Stimulated activated naive B cell treated with anti-CD40 and anti-IgM and Interleukin-4, amounts not matched to agents 10 μg/mL and 1 μg/mL and 100 μg/mL, for 72 hours (primary cell): ENCODE results near the gene PAQR7.

Experiments
- ATAC-seq, 2 donors: fragments of 150-1000 bp; cut with Tn5 transposase; replicated peaks; 2 replicates each; pipeline ENCODE4 v1.10.0; 2021; ENCODE audit warnings: moderate library complexity in 1 of 2
- DNase-seq: peaks from one replicate; pipeline ENCODE4 v3.0.0; 2021
- H3K27ac Mint-ChIP-seq: one replicate; pipeline ENCODE4 v1.8.0; 2022; ENCODE audit warnings: mild to moderate bottlenecking, mixed read lengths
- H3K27me3 Mint-ChIP-seq, 2 donors: one replicate each; pipeline ENCODE4 v1.8.0; 2022; ENCODE audit warnings: mixed read lengths in 2 of 2
- H3K36me3 Mint-ChIP-seq, 2 donors: one replicate each; pipeline ENCODE4 v1.8.0; 2022; ENCODE audit warnings: mixed read lengths in 2 of 2, mild to moderate bottlenecking in 1 of 2
- H3K4me1 Mint-ChIP-seq, 2 donors: one replicate each; pipeline ENCODE4 v1.8.0; 2022; ENCODE audit warnings: mixed read lengths in 2 of 2, mild to moderate bottlenecking in 1 of 2
- H3K4me3 Mint-ChIP-seq, 2 donors: one replicate each; pipeline ENCODE4 v1.8.0; 2022; ENCODE audit warnings: mild to moderate bottlenecking in 2 of 2, mixed read lengths in 2 of 2, moderate library complexity in 1 of 2
- H3K9me3 Mint-ChIP-seq, 2 donors: one replicate each; pipeline ENCODE4 v1.8.0; 2022; ENCODE audit warnings: mixed read lengths in 2 of 2, mild to moderate bottlenecking in 1 of 2

PAQR7 gene

GRCh38 chr1:25832336-25833037, 43.0 kb downstream of the PAQR7 start:
- Mint-ChIP-seq H3K4me3 (no peak overlapping the region), H3K27me3 (no peaks in the 10 kb centered on the region), H3K27ac (no peak overlapping the region), H3K36me3 (peaks cover 22 to 50% of the 10 kb centered on the region in 2 donors), H3K4me1 (peaks cover 5 to 11% of the 10 kb centered on the region in 2 donors), H3K9me3 (no peaks in the 10 kb centered on the region)
- DNase-seq: no peak
- ATAC-seq: no peak

GRCh38 chr1:25831569-25832196, 43.8 kb downstream of the PAQR7 start:
- Mint-ChIP-seq H3K36me3 (peaks cover 24 to 54% of the 10 kb centered on the region in 2 donors), H3K27me3 (no peaks in the 10 kb centered on the region), H3K27ac (no peak overlapping the region), H3K4me3 (no peak overlapping the region), H3K4me1 (peaks cover 5 to 11% of the 10 kb centered on the region in 2 donors), H3K9me3 (no peaks in the 10 kb centered on the region)
- ATAC-seq (no peak), DNase-seq (no peak)

DNA sequence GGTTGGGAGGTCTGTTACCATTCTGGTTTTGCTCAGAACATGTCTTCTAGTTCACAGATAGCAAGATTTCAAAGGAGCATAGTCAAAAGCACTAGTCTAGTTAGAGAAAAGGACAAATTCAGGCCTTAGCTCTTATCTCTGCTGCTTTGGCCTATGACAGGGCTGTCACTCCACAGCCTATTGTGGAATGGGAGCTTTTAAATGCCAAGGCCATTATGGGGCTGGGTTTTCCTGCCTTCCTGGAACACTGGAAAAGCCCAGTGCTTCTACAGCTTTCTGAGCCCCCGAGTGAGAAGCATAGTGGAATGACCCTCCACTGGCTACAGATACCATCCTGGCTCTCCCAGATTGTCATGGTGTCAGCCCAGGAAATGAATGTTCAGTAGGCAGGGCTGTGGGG, 46.5 kb downstream of the PAQR7 start:
- Mint-ChIP-seq H3K4me1 (peaks cover 5 to 11% of the 10 kb centered on the region in 2 donors), H3K4me3 (no peak overlapping the region), H3K27ac (no peak overlapping the region), H3K9me3 (no peaks in the 10 kb centered on the region), H3K36me3 (peaks cover 28 to 53% of the 10 kb centered on the region in 2 donors), H3K27me3 (no peaks in the 10 kb centered on the region)
- ATAC-seq (no peak), DNase-seq (no peak)

DNA sequence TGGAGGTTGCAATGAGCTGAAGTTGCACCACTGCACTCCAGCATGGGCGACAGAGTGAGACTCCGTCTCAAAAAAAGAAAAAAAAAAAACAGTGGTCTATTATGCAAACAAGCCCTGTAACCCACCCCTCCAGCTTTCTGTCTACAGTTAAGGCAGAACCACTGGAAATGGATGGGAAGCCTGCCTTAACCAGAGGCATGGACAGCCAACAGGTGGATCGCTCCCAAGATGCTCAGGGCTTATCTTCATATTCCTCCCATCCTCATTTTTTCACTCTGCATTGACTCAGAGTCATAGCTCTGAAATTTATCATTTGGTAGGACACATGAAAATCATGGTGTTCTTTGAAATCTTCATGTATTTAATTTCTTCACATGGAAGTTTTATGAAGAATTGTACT, 47.0 kb downstream of the PAQR7 start:
- no peaks in the 10 kb centered on the region for H3K9me3 Mint-ChIP-seq
- peaks cover 5 to 11% of the 10 kb centered on the region in 2 donors for H3K4me1 Mint-ChIP-seq
- peaks cover 28 to 57% of the 10 kb centered on the region in 2 donors for H3K36me3 Mint-ChIP-seq
- no peak for DNase-seq
- no peak for ATAC-seq
- no peak overlapping the region for H3K4me3 Mint-ChIP-seq
- no peaks in the 10 kb centered on the region for H3K27me3 Mint-ChIP-seq
- no peak overlapping the region for H3K27ac Mint-ChIP-seq

- no peak for ATAC-seq
- no peaks in the 10 kb centered on the region for H3K9me3 Mint-ChIP-seq
- H3K4me1 Mint-ChIP-seq: peaks cover 13 to 15% of the 10 kb centered on the region in 2 donors
- no peak for DNase-seq
- H3K27ac Mint-ChIP-seq: no peak overlapping the region
- H3K36me3 Mint-ChIP-seq: peaks cover 30 to 47% of the 10 kb centered on the region in 2 donors
- no peak overlapping the region for H3K4me3 Mint-ChIP-seq
- H3K27me3 Mint-ChIP-seq: no peaks in the 10 kb centered on the region
Measured at GRCh38 chr1:25826571-25826970, 48.9 kb downstream of the PAQR7 start.

- H3K4me1 Mint-ChIP-seq: peaks cover 15 to 16% of the 10 kb centered on the region in 2 donors
- no peaks in the 10 kb centered on the region for H3K27me3 Mint-ChIP-seq
- no peak overlapping the region for H3K27ac Mint-ChIP-seq
- ATAC-seq (no peak), DNase-seq (no peak)
- H3K9me3 Mint-ChIP-seq: no peaks in the 10 kb centered on the region
- H3K4me3 Mint-ChIP-seq: no peak overlapping the region
- peaks cover 28 to 40% of the 10 kb centered on the region in 2 donors for H3K36me3 Mint-ChIP-seq
Measured at GRCh38 chr1:25825605-25826004, 49.9 kb downstream of the PAQR7 start.

GRCh38 chr1:25821630-25822091, 53.8 kb downstream of the PAQR7 start:
- Mint-ChIP-seq H3K4me3 (peak overlapping the region; percentile 90 to 97), H3K4me1 (peaks cover 23 to 31% of the 10 kb centered on the region in 2 donors), H3K27me3 (no peaks in the 10 kb centered on the region), H3K9me3 (no peaks in the 10 kb centered on the region), H3K36me3 (peaks cover 14 to 18% of the 10 kb centered on the region in 2 donors), H3K27ac (peak overlapping the region; percentile 44)
- DNase-seq: no peak
- ATAC-seq: no peak

GRCh38 chr1:25821112-25821476, 54.4 kb downstream of the PAQR7 start:
- ATAC-seq (no peak), DNase-seq (no peak)
- Mint-ChIP-seq H3K4me3 (peak overlapping the region; percentile 90 to 97), H3K36me3 (peaks cover 9 to 14% of the 10 kb centered on the region in 2 donors), H3K9me3 (no peaks in the 10 kb centered on the region), H3K27me3 (no peaks in the 10 kb centered on the region), H3K27ac (peak overlapping the region; percentile 97), H3K4me1 (peaks cover 23 to 31% of the 10 kb centered on the region in 2 donors)

- Mint-ChIP-seq H3K27me3 (no peaks in the 10 kb centered on the region), H3K4me3 (peak overlapping the region; percentile 90 to 97), H3K36me3 (peaks cover 7 to 10% of the 10 kb centered on the region in 2 donors), H3K4me1 (peaks cover 23 to 31% of the 10 kb centered on the region in 2 donors), H3K27ac (peak overlapping the region; percentile 97), H3K9me3 (no peaks in the 10 kb centered on the region)
- DNase-seq (peak; percentile 76), ATAC-seq (peak; percentile 82 to 84)
Measured at GRCh38 chr1:25820247-25821111, 55.0 kb downstream of the PAQR7 start.

GRCh38 chr1:25819491-25820246, 55.8 kb downstream of the PAQR7 start, which contains the start of gene MTFR1L:
Gene MTFR1L (plus strand): TSS chr1:25819954. CDS start chr1:25823105, 3,151 bp downstream.
- Mint-ChIP-seq H3K27me3 (no peaks in the 10 kb centered on the region), H3K27ac (peak within 1 kb of the TSS; percentile 97), H3K4me1 (peaks cover 23 to 31% of the 10 kb centered on the region in 2 donors), H3K9me3 (no peaks in the 10 kb centered on the region), H3K36me3 (peaks cover 11 to 16% of the 10 kb centered on the region in 2 donors), H3K4me3 (peak within 1 kb of the TSS; percentile 90 to 97)
- DNase-seq (peak; percentile 90), ATAC-seq (peak; percentile 86 to 89)

DNA sequence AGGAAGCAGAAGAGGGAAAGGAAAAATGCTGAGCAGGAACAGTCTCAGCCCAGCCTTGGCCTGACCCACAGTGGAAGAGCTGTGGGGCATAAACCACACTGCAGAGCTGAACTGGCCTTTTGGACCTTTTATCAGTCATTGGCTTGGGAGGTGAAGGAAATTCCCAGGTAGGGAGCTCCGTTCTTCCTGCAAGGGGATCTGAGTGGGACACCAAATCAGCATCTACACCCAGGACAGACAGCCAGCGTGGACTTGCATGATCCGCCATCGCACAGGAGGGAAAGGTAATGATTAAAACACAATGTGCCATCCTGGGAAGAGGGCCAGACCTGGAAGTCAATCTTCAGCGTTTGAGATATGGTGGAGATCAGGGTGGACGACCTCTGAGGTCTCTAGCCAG, 56.9 kb downstream of the PAQR7 start:
- Mint-ChIP-seq H3K27me3 (no peaks in the 10 kb centered on the region), H3K27ac (no peak overlapping the region), H3K4me1 (peaks cover 23 to 31% of the 10 kb centered on the region in 2 donors), H3K9me3 (no peaks in the 10 kb centered on the region), H3K36me3 (peaks cover 12 to 14% of the 10 kb centered on the region in 2 donors), H3K4me3 (peak overlapping the region; percentile 90 to 97)
- ATAC-seq (no peak), DNase-seq (no peak)

DNA sequence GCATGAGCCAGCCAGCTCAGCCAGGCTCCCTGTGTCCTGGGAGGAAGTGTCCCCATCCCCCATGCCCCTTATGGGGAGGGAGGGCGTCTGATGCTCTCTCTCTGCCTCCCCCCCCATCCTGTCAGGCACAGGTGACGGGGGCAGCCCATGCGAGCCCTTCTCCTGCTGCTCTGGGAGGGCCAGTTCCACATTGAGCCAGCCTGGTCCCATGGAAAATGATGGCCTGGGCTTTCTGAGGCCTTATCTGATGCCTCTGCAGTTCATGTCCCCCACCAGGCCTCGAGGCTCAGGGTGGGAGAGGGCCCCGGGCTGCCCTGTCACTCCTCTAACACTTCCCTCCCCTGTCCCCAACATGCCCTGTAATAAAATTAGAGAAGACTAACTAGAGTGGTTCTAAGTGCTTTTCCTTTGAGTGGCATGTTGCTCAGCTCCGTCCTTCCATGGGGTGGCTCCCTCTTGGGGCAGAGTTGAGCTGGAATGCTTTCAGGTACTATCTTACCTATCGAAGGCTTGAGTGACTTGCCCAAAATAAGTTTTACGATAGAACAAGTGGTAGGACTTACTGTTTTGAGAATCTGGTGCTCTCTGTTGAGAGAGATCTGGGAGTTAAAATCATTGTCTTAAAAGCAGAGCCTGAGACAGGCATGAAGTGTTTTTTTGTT, 57.5 kb downstream of the PAQR7 start:
- ATAC-seq: no peak
- no peak overlapping the region for H3K27ac Mint-ChIP-seq

GRCh38 chr1:25816112-25816718, 59.3 kb downstream of the PAQR7 start:
- DNase-seq (no peak), ATAC-seq (no peak)
- H3K4me1 Mint-ChIP-seq: peaks cover 13 to 24% of the 10 kb centered on the region in 2 donors
- H3K27me3 Mint-ChIP-seq: no peaks in the 10 kb centered on the region
- no peak overlapping the region for H3K4me3 Mint-ChIP-seq
- peaks cover 9 to 11% of the 10 kb centered on the region in 2 donors for H3K36me3 Mint-ChIP-seq
- no peaks in the 10 kb centered on the region for H3K9me3 Mint-ChIP-seq
- H3K27ac Mint-ChIP-seq: peak overlapping the region; percentile 37

More for the DNA sequence above, 57.5 kb downstream of the PAQR7 start:
- no peaks in the 10 kb centered on the region for H3K9me3 Mint-ChIP-seq
- H3K4me3 Mint-ChIP-seq: peak overlapping the region; percentile 47 to 97
- DNase-seq: no peak
- H3K4me1 Mint-ChIP-seq: peaks cover 21 to 31% of the 10 kb centered on the region in 2 donors
- H3K36me3 Mint-ChIP-seq: peaks cover 9 to 11% of the 10 kb centered on the region in 2 donors
- no peaks in the 10 kb centered on the region for H3K27me3 Mint-ChIP-seq
